Left forelimb (tissue), 1 donor: Measurements from ENCODE around the gene INSC.

Source experiments
- DNase-seq: peaks from one replicate; pipeline ENCODE4 v3.0.0-alpha.2; 2018; ENCODE audit warnings: low spot score

The INSC gene

DNA sequence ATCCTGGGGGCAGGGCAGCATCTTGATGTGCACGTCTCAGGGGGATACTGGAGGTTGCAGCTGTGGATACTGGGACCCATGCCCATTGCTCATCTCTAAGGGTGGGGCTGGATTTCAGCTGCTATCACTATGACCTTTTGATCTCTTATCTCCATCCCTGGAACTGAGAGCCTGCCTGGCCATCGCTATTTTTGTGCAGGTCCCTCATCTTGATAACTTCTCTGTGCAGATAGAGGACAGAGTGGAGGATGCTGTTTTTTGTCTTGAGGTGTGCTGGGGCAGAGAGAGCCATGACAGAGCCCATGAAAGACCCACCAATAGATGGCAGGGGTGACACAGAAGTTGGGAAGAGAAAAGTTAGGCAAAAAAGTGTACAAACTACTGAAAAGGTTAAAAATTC lies 5.1 kb upstream of the INSC start:
- DNase-seq: no peak

DNA sequence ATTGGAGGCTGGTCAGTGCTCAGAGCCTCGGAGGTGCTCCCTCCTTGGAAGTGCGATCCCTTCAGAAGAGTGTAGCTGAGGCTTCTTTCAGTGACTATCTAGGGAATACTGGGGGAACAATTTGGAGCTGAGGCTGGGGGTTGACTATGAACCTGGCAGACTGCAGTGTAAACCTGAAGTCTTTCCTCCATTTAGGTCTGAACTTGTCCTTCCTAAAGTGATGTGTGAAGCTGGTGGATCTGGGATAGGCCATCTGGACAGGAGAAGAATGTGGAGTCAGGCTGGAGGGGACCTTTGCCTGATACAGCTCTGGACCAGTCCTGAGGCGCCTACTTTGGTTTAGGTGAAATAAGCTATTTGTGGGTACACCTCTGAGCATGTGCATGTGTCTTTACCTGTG lies 3.5 kb upstream of the INSC start:
- DNase-seq: no peak

DNA sequence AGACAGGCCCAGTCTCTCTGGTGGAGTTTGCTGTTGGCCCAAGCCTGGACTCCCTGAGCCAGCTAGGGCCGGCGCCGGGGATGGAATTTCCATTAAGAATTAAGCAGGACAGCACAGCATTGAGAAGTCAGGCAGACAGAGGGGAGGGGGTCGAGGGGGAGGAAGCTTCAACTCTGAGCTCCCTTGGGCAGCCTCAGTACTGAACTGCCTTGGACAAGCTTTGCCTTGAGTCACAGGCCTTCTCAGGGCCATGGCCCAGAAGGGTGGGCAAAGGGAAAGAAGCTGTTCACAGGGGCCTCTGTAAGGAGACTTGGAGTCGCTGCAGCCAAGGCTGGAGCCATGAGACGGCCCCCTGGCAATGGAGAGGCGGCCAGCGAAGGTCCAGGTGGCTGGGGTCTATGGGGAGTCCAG lies 2.6 kb upstream of the INSC start:
- DNase-seq: peak; percentile 75

DNA sequence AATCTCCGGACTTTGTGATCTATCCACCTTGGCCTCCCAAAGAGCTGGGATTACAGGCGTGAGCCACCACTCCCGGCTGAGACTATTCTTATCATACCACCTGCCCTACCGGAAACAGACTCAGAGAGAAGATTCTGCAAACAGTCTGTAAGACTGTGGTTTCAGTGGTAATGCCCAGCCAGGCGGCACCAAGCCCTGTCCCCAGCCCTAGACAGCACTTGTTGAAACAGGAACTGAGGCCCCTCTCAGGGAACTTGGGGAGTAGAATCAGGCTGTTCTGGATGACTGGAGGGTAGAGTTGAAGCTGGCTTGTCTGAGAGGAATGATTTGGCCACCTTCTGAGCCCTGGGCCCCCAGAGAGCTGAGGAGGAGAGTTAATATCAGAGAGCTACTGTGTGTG lies 1.3 kb upstream of the INSC start:
- DNase-seq: no peak

DNA sequence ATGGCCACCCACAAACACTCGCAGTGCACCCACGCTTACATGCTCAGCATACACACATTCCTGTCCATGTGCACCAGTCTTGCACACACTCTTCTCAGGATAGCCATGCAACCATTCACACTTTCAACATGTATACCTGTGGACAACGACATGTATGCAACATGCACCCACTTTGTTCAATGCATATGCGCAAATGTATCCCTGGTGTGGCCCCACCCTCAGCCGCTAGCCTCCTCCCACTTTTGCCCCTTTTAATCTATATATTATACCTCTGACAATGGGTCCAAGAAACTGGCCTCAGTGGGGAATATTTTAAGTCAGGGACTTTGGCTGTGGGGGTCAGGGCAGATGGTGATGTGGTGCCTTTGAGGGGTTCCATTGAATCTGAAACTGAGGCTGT lies 963 bp downstream of the INSC start:
- no peak for DNase-seq

DNA sequence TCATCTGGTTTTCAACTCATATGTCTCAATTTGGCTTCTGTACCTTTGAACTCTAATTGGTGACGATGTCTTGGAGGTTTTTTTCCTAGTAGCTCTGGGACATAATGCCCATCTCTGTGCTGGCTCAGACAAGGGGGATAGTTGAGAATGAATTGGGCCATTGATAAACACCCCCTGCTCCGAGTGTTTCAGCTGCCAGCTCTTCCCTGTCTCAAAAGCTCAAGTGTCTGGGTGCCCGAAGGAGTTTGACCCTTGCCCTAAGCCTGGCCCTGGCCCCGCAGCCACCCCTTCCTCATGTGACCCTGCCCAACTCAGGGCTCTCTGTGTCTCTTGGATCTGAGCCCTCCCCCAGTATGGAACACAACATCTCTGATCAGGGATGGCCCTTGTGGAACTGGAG lies 3.0 kb downstream of the INSC start:
- DNase-seq: no peak

DNA sequence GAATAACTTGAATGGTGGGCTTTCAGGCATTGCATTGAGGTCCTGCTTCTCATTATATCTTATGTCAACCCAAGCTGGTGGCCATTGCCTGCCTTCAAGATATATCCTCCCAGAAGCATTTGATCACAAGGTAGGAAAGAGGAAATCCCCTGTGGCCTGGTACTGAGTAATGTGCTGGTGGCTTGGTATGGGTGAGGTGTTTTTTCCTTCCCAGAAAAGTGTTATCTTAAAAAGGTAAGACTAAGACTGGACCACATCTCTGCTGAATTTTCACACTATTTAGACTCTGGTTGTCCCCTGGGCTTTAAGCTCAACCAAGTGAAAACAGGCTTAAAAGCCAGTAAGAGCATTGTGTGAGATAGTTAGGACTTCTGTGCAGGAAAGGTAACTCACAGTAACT lies 3.7 kb downstream of the INSC start:
- no peak for DNase-seq

DNA sequence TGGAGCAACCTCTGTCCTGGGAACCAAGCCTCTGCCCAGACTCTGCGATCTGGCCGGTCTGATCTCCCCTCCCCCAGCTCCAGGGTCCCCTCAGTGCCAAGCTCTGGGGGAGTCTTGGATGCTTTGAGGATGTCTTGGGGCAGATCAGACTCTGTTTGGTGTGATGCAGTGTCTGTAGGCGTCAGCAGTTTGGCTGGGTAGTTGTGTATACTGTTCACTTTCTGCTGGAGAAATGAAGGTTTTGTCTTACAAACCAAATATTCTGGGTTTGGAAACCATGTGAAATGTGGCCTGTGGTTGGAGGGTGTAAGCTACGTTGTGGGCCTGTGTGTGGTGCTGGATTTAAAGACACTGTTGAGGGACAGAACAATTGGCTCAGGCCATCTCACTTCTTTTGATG lies 4.6 kb downstream of the INSC start:
- no peak for DNase-seq

DNA sequence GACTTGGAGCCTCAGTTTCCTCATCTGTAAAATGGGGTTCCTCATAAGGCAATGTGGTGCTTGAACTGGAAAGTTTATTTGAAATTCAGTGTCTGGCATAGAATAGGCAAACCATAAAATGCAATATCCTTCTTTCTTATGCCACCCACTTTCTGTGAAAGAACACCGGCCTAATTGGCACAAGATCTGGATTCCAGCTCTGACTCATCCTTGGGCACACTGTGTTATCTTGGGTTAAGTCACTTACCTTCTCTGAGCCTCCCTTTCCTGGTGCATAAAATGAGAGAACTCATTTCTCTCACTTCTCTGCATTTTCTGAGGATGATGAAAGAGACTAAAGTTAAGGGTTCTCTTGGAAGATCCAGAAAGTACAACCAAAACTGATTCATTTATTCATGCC lies 5.1 kb downstream of the INSC start:
- no peak for DNase-seq

DNA sequence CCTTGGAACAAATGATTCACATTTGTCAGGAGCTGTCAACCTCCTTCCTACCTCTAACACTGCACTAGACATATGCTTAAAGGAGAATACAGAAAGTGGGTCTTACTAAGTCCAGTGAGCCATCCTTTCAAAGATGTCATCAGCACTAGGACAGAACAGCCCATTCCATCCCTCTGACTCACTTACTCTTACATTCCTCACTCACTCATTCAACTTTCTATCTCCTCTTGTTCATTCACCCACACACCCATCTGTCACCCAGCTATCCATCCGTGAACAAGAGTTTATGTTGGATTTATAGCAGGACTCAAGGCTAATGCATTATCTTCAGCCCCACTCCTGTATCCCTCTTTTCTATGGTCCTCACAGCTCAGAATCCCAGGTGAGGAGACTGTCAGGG lies 9.1 kb downstream of the INSC start:
- DNase-seq: no peak

DNA sequence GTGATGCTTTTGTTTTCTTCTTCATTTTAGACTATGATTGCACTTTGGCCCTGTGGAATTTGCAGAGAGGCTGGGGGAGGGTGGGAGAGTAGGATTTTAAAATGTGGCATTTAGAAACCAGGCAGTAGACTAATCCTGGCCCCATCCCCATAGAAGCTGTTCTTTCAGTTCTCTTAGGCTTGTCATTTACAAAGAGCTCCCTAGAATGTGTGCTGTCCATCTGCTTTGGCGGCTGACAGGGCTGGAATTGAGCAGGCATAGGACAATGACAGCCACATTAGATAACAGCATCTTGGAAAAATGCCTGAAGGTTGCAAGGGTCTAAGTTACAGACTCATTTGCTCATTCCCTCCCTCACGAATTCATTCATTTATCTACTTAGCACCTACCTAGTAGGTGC lies 9.8 kb downstream of the INSC start:
- DNase-seq: no peak

DNA sequence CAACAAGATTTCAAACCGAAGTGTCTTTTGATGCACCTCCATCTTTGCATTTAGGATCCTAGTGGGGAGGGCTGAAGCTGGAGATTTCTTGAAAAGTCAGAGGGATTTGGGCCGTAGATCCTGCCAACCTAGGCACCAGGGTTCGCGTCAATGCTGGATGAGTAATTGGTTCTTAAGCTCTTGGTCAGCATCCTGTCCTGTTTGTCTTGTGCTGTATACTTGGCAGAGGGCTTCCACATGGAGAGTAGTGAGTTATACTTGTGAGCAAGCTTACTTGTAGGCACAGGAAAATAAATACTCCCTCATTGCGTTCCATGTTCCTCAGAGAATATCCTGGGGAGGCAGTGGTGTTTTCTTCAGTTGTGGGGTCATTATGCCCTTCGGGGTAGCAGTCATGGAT lies 12.6 kb downstream of the INSC start:
- no peak for DNase-seq

DNA sequence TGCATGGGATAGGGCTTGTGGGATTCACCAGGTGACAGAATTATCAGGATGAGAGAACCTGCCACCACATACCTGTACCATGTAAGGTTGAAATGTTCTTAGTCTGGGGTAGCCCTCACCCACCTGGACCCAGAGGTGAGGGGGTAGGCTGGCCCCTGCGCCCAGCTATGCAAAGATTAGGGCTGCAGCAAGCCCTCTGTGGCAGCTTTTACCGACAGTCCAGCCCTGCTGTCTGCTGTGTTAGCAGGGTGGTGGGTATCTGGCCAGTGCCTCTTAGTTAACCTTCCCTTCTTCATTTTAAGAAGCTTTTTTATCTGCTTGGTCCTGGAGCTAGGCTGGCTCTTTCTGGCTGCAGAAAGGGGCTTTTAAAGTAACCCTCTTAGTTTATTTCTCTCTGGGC lies 13.9 kb downstream of the INSC start:
- no peak for DNase-seq

DNA sequence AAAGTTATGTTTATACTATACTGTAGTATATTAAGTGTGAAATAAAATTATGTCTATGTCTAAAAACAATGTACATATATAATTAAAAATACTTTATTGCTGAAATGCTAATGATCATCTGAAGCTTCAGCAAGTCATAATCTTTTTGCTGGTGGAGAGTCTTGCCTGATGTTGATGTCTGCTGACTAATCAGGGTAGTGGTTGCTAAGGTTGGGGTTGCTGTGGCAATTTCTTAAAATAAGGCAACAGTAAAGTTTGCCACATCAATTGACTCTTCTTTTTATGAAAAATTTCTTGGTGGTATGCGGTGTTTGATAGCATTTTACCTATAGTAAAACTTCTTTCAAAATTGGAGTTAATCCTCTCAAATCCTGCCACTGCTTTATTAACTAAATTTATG lies 21.4 kb downstream of the INSC start:
- DNase-seq: no peak

DNA sequence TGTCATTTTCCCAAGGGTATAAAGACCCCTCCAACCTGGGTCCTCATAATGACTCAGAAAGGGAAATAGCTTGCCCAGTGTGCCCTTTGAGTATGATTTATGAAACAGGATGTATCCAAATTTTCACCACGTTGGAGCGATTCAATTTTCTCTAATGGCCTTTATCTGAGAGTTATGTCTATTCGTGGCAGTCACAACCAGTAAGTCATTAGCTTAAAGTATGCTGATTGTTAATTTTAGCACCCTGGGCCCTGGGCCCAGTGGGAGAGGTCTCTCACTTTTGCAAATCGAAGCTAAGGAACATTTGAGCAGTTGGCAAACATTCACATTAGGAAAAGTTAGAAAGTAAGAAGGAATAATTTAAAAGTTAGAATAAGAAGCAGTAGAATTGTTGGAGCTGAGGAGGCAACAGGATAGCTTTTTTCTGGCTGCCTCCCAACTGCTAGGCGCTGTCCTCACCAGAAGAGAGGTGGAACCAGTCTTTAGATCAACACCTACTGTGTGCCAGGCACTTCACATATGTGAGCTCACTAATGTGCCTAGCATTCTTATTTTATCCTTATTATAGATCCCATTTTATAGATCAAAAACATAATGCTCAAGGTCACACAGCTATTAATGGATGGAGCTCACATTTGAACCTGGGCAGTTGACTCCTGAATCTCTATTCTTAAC lies 24.5 kb downstream of the INSC start:
- DNase-seq: no peak

DNA sequence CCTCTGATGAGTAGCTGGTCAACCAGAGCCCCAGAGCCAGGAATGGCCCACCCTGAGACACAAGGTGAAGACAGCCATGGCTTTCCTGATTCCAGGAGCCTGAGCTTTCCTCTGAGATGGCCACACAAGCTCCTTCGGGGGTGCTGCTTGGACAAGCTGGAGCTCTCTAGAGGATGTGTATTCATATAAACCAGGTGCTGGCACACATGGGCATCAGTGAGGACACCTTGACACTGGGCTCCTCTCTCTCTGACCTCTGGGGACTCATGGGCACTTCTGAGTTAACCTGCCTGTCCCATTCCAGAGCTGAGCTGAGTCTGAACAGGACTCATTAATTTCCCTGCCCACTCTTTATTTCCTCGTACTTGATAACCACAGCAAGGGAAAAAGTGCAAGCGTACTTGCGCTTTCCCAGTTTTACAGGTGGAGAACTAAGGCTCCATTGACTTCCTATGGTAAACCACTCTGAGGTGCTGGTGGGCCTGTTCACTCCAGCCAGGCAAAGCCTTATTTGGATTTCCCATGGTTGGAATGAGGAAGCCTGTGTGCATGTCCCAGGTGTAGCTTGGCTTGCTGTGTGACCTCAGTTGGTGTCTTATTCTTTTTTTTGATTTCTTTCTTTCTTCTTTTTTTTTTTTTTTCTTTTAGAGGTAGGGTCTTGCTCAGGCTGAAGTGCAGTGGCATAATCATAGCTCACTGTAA lies 25.4 kb downstream of the INSC start:
- DNase-seq: no peak

DNA sequence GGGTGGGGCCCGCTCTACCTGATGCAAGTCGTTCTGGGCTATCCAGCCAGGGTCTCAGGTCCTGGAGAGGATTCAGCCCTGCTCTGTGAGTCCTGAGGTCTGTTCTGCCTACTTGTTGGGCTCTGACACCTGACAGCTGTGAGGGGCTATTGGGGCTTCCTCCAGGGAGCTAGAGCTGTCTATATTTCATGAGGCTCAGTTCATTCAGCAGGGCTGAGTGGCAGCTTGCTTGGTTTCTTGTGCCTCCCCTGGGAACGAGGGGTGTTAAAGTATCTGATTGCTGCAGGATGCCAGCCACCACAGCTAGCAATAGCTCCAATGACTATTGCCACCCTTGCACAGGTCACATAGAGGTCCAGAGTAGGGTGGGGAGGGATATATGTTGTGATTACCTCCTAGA lies 26.7 kb downstream of the INSC start:
- no peak for DNase-seq

DNA sequence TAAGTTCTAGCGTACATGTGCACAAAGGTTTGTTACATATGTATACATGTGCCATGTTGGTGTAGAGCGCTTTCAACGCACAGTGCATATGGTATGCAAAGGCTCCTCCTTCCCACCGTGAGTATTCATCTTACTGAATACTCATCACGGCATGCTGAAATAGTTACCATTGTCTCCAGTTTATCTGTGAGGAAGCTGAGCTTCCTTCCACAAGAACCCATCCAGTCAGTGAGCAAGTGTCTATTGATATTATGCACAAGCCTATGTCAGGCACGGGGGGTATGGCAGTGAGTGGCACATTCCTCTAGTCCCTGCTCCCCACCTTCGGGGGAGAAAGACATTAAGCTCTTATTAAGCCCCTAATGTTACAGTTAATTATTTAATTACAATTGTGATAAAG lies 28.1 kb downstream of the INSC start:
- no peak for DNase-seq

DNA sequence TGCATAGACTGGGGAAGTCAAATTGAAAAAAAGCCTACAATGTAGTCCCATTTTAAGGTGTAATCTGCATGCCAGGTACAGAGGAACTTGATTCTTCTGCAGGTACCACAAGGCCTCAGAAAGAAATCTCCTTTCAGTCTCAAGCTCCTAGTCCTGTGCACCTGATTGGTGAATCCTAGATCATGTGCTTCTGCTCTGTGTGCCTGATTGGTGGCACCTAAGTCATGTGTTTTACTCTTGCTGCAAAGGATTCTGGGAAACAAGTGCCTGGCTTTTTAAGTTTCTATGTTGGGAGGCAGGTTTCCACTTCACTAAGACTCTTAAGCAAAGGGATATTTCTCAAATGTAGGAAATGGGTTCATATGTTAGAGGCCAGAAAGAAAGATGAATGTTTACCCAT lies 29.1 kb downstream of the INSC start:
- DNase-seq: no peak

DNA sequence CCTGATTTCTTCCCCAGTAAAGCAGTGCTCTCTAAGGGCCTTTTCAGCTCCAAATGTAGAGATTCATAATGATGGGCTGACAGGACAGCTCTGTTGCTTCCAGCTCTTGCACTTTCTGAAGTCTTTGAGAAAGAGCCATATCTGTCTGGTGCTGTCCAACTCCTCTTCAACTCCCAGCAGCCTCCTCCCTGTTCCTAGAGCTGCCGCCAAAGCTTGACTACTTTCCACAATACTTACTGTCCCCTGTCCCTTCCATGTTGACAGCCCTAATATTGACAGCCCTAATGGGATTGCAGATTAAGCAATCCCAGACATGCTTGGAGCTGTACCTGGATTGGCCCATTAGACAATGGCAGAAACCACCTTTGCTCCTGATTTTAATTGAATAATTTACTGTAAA lies 29.6 kb downstream of the INSC start:
- DNase-seq: no peak

DNA sequence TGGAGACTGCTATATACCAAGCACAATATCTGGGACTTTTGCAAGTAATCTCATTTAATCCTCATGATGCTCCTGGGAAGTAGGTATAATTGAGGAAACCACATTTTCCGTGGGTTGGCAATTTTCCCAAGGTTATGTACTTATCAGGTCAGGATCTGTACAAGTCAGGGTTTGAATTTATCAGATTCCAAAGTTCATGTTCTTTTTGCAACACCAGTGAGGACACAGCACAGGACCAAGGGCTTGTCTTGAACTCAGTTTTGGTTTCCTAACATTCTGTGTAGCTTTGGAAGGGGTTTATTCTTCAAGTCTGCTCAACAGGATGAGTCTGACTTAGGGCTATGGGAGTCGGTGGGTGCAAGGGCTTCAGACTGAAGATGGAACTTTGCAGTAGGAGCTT lies 30.4 kb downstream of the INSC start:
- no peak for DNase-seq

DNA sequence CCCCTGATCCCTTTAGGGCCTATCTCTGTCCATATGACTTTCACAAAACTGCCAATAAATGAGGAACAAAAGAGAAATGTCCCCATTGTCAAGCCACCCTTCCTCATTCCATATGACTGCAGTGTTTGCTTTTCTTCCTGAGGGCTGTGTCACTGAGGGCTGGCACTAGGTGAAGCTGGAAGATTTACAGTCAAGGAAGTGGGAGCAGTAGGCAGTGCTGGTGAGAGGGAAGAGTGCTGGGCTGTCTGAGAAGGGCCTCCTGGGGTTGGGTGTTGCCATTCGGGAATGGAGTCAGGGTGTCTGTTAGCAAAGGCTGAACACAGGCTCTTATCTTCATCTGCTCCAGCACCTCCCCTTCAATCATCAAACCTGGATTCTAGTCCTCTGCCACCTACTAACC lies 30.9 kb downstream of the INSC start:
- DNase-seq: no peak

DNA sequence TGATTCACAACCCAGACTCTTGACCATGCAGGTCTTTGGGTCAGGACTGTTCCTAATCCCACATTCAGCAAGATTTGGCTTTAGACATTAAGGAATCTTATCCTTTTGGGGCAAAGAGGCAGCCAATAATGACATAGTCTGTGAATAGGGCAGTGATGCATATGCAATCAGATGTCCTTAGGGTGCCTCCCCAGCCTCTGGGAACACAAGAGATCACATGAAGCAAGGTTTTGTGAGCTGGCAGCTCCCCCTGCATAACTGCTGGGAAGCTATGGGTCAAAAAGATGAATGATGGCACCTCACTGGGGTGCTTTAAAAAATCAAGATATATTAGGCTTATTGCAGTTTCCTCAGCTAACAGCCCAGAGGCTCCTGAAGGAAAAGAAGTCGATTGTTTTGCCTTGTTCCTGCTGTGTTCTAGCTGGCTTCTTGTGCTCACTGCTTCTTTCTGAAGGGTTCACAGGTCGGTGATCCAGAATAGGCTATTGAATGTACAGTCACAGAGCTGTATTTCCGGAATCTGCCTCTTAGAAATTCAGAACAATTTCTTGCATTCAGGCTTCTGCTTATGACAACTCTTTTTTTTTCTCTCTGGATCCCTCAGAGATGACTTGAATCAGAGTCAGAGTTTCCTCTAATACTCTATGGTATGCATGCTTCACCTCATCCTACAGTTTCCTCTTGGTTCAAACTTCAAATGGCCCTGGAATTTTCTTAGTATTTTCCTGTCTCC lies 31.7 kb downstream of the INSC start:
- no peak for DNase-seq

DNA sequence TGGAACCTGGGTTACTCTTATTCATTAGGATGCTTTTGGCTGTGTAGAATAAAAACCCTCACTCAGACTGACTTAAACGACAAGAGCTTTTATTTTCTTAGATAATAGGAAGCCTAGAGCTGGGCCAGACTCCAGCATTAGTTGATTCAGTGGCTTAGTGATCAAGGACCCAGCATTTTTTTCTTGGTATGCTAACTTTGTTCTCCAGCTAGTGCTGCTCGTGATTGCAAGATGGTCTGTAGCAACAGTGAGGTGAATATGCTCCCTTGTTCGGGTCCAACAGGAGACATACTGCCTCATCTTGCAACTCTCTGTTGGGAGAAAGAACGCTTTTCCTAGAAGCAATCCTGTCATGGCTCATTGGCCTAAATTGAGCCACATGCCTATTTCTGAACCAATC lies 33.4 kb downstream of the INSC start:
- no peak for DNase-seq
